Loucy (cell line): ENCODE measurements around the gene PADI3.

Experiments
- CTCF ChIP-seq: fragments of 200-600 bp; sonication (generic); conservative IDR thresholded peaks from 2 replicates; pipeline ENCODE4 v1.5.1; 2014; ENCODE audit warnings: mild to moderate bottlenecking, antibody characterized with exemption, low read length
- EZH2phosphoT487 ChIP-seq: fragments of 200-600 bp; IDR thresholded peaks from 2 replicates; pipeline ENCODE4 v1.6.1; 2018; ENCODE audit warnings: antibody characterized with exemption, mild to moderate bottlenecking, moderate library complexity, borderline replicate concordance

- TF ChIP-seq CTCF (no peak), EZH2phosphoT487 (no peak)
Measured at GRCh38 chr1:17295292-17295691, 46.4 kb downstream of the PADI3 start.
